HFF-Myc (cell line): ENCODE data around the gene MAPK12.
A peak's percentile ranks its signal among the peaks of the same experiment; 100 is the strongest.

Experiments used
- DNase-seq: peaks from one replicate; pipeline ENCODE4 v3.0.0-alpha.2; 2011; ENCODE audit warnings: low read depth; ENCODE audit errors: extremely low read depth
- H3K4me3 ChIP-seq: replicated peaks from 2 replicates; pipeline ENCODE4 v1.5.1; 2011; ENCODE audit warnings: low read depth, mild to moderate bottlenecking, control low read depth, low read length
- CTCF ChIP-seq: IDR thresholded peaks from 2 replicates; pipeline ENCODE4 v1.5.1; 2012; ENCODE audit warnings: mild to moderate bottlenecking, low read depth, low read length, control low read depth; ENCODE audit errors: missing control alignments

Gene MAPK12

GRCh38 chr22:50280708-50281383 is 19.4 kb upstream of the MAPK12 start:
- no peak overlapping the region for H3K4me3 ChIP-seq
- DNase-seq: no peak
- TF ChIP-seq CTCF: no peak

GRCh38 chr22:50280022-50280707 is 18.7 kb upstream of the MAPK12 start:
- no peak overlapping the region for H3K4me3 ChIP-seq
- TF ChIP-seq CTCF: no peak
- DNase-seq: no peak

- no peak for TF ChIP-seq CTCF
- no peak for DNase-seq
- no peak overlapping the region for H3K4me3 ChIP-seq
These were observed 17.6 kb upstream of the MAPK12 start for GRCh38 chr22:50278956-50279619.

GRCh38 chr22:50278461-50278860 is 17.0 kb upstream of the MAPK12 start:
- DNase-seq: no peak
- no peak for TF ChIP-seq CTCF
- H3K4me3 ChIP-seq: no peak overlapping the region

- DNase-seq: no peak
- no peak overlapping the region for H3K4me3 ChIP-seq
- no peak for TF ChIP-seq CTCF
These were observed 16.3 kb upstream of the MAPK12 start for GRCh38 chr22:50277761-50278160.

- TF ChIP-seq CTCF: peak; percentile 58
- H3K4me3 ChIP-seq: no peak overlapping the region
- DNase-seq: no peak
These were observed 14.7 kb upstream of the MAPK12 start for GRCh38 chr22:50276143-50276542.
